Body of pancreas (tissue), 4 donors: ENCODE data around the gene JMJD4.

ENCODE experiments used
- CTCF ChIP-seq, 7 experiments: fragments of 450-650 bp in 4 of 7; fragments of 200-600 bp in 3 of 7; sonication (generic) in 3 of 7; IDR thresholded peaks; one replicate each; pipeline ENCODE4 v1.5.1; 2016 to 2019; ENCODE audit warnings: antibody characterized with exemption in 7 of 7
- POLR2A ChIP-seq, 3 donors: fragments of 450-650 bp; IDR thresholded peaks; one replicate each; pipeline ENCODE4 v1.6.1; 2016; ENCODE audit warnings: antibody characterized with exemption in 3 of 3, mild to moderate bottlenecking in 2 of 3

GRCh38 chr1:227763246-227764018 lies 28.3 kb upstream of the JMJD4 start:
- TF ChIP-seq POLR2A (IDR thresholded peaks at IDR 0.05), result no peak
- no peak for TF ChIP-seq CTCF (IDR thresholded peaks at IDR 0.05)
